HEK293 (cell line): ENCODE data around the gene PFDN5.

Experiments
- CTCF ChIA-PET: fragments of 350-600 bp; formaldehyde crosslinking; extraction: SDS; loops from one replicate; lab custom pipeline; 2021; ENCODE audit warnings: antibody characterized with exemption; lab: Yijun Ruan, JAX
- POLR2A ChIA-PET: fragments of 300-600 bp; formaldehyde crosslinking; extraction: SDS; loops from one replicate; lab custom pipeline; 2020; ENCODE audit warnings: antibody characterized with exemption, inconsistent platforms; lab: Yijun Ruan, JAX
- H3K27ac ChIP-seq: fragments of 200-500 bp; sonication (Bioruptor generic); 2 replicates; pipeline ENCODE4 v1.5.1; 2014; ENCODE audit warnings: low read depth, low read length, control low read depth, inconsistent platforms; ENCODE audit errors: extremely low read depth
- H3K36me3 ChIP-seq, 2 experiments: fragments of 200-500 bp in 1 of 2; sonication (Bioruptor generic) in 1 of 2; 1 replicate in 1 of 2; 2 replicates in 1 of 2; pipeline ENCODE4 v1.5.1; 2014 to 2017; ENCODE audit warnings: inconsistent platforms in 2 of 2, low read length in 2 of 2; ENCODE audit not compliant: control insufficient read depth in 2 of 2, insufficient read depth in 1 of 2
- H3K4me1 ChIP-seq: fragments of 200-500 bp; sonication (Bioruptor generic); 2 replicates; pipeline ENCODE4 v1.5.1; 2014; ENCODE audit warnings: mild to moderate bottlenecking, low read length, inconsistent platforms; ENCODE audit not compliant: control insufficient read depth, insufficient read depth
- H3K4me3 ChIP-seq: 2 replicates; pipeline ENCODE4 v1.5.1; 2011; ENCODE audit warnings: low read depth, mild to moderate bottlenecking, control low read depth, low read length, moderate library complexity
- H3K9me3 ChIP-seq: fragments of 200-500 bp; sonication (Bioruptor generic); 2 replicates; pipeline ENCODE4 v1.5.1; 2014; ENCODE audit warnings: low read depth, low read length, inconsistent platforms; ENCODE audit not compliant: control insufficient read depth, insufficient read depth
- ATF2 ChIP-seq: fragments of 450-650 bp; formaldehyde crosslinking; IDR thresholded peaks from 2 replicates; pipeline ENCODE4 v1.5.1; 2016; ENCODE audit warnings: missing biosample characterization, missing genetic modification characterization, low read depth
- BCL11A ChIP-seq: fragments of 450-650 bp; formaldehyde crosslinking; IDR thresholded peaks from 2 replicates; pipeline ENCODE4 v1.5.1; 2016; ENCODE audit warnings: low read depth, missing biosample characterization, missing genetic modification characterization
- EGR2 ChIP-seq: fragments of 450-650 bp; formaldehyde crosslinking; IDR thresholded peaks from 2 replicates; pipeline ENCODE4 v1.5.1; 2016; ENCODE audit warnings: low read depth, missing biosample characterization, missing genetic modification characterization
- HOXA7 ChIP-seq: sonication (generic); formaldehyde crosslinking; IDR thresholded peaks from 2 replicates; pipeline ENCODE4 v1.8.1; 2022; ENCODE audit warnings: missing genetic modification reagents, borderline replicate concordance
- IKZF3 ChIP-seq: fragments of 450-650 bp; IDR thresholded peaks from 2 replicates; pipeline ENCODE4 v1.5.0; 2018; ENCODE audit warnings: missing biosample characterization, mild to moderate bottlenecking, missing genetic modification characterization, moderate library complexity
- PRDM4 ChIP-seq: fragments of 450-650 bp; formaldehyde crosslinking; IDR thresholded peaks from 2 replicates; pipeline ENCODE4 v1.5.1; 2017; ENCODE audit warnings: missing biosample characterization, missing genetic modification characterization
- YY1 ChIP-seq: fragments of 450-650 bp; formaldehyde crosslinking; IDR thresholded peaks from 2 replicates; pipeline ENCODE4 v1.5.1; 2018; ENCODE audit warnings: missing biosample characterization, missing genetic modification characterization
- ZBTB7A ChIP-seq: fragments of 450-650 bp; formaldehyde crosslinking; IDR thresholded peaks from 2 replicates; pipeline ENCODE4 v1.5.1; 2016; ENCODE audit warnings: low read depth, missing biosample characterization, missing genetic modification characterization
- ZBTB8A ChIP-seq: fragments of 450-650 bp; formaldehyde crosslinking; IDR thresholded peaks from 2 replicates; pipeline ENCODE4 v1.5.1; 2016; ENCODE audit warnings: missing biosample characterization, missing genetic modification characterization
- ZNF184 ChIP-seq: fragments of 450-650 bp; IDR thresholded peaks from 2 replicates; pipeline ENCODE4 v1.5.1; 2018; ENCODE audit warnings: missing biosample characterization, mild to moderate bottlenecking, missing genetic modification characterization
- ZNF223 ChIP-seq: fragments of 450-650 bp; formaldehyde crosslinking; IDR thresholded peaks from 2 replicates; pipeline ENCODE4 v1.5.1; 2016; ENCODE audit warnings: missing biosample characterization, missing genetic modification characterization
- ZNF341 ChIP-seq: fragments of 450-650 bp; formaldehyde crosslinking; IDR thresholded peaks from 2 replicates; pipeline ENCODE4; 2016; ENCODE audit warnings: low read depth, missing biosample characterization, missing genetic modification characterization
- ZNF501 ChIP-seq: fragments of 450-650 bp; formaldehyde crosslinking; IDR thresholded peaks from 2 replicates; pipeline ENCODE4 v1.5.1; 2016; ENCODE audit warnings: missing biosample characterization, missing genetic modification characterization
- ZNF518A ChIP-seq: fragments of 450-650 bp; formaldehyde crosslinking; conservative IDR thresholded peaks from 2 replicates; pipeline ENCODE4 v1.5.1; 2016; ENCODE audit warnings: low read depth, missing biosample characterization, missing genetic modification characterization
- ZNF548 ChIP-seq: fragments of 450-650 bp; formaldehyde crosslinking; IDR thresholded peaks from 2 replicates; pipeline ENCODE4 v1.5.1; 2016; ENCODE audit warnings: missing biosample characterization, missing genetic modification characterization
- ZNF585B ChIP-seq: fragments of 450-650 bp; formaldehyde crosslinking; IDR thresholded peaks from 2 replicates; pipeline ENCODE4 v1.5.1; 2016; ENCODE audit warnings: missing biosample characterization, missing genetic modification characterization
- ZNF610 ChIP-seq: fragments of 450-650 bp; formaldehyde crosslinking; IDR thresholded peaks from 2 replicates; pipeline ENCODE4 v1.5.1; 2016; ENCODE audit warnings: missing biosample characterization, missing genetic modification characterization, borderline replicate concordance
- ZNF692 ChIP-seq: fragments of 450-650 bp; formaldehyde crosslinking; IDR thresholded peaks from 2 replicates; pipeline ENCODE4 v1.5.1; 2016; ENCODE audit warnings: missing biosample characterization, missing genetic modification characterization
- ZNF776 ChIP-seq: fragments of 450-650 bp; formaldehyde crosslinking; IDR thresholded peaks from 2 replicates; pipeline ENCODE4 v1.5.0; 2017; ENCODE audit warnings: missing biosample characterization, missing genetic modification characterization, borderline replicate concordance
- TF ChIP-seq, protein P1 (sequence below): fragments of 450-650 bp; formaldehyde crosslinking; IDR thresholded peaks from 2 replicates; pipeline ENCODE4 v1.5.1; 2016; ENCODE audit warnings: missing biosample characterization, missing genetic modification characterization

The PFDN5 gene

GRCh38 chr12:53324113-53324778 is 28.9 kb downstream of the PFDN5 start (continued):
- TF ChIP-seq ZNF518A, result 0 out of 2 replicates have a peak, but pooled peaks have one; percentile 10
- no peak for TF ChIP-seq ZNF585B (tag by site-specific recombination)
- no peak for TF ChIP-seq HOXA7
- TF ChIP-seq ZBTB7A (tag by site-specific recombination), result no peak
- TF ChIP-seq ZNF776 (tag by site-specific recombination), result no peak
- TF ChIP-seq IKZF3 (tag by site-specific recombination), result no peak
- 0 out of 2 replicates have a peak, but pooled peaks have one; percentile 8 for TF ChIP-seq EGR2 (tag by site-specific recombination)
- no peak for TF ChIP-seq ZNF223
- TF ChIP-seq ZNF341 (tag by site-specific recombination), result peak; percentile 79
- no peak for TF ChIP-seq YY1
- TF ChIP-seq ZNF548 (tag by site-specific recombination), result peak; percentile 8; the same call in 1 of the 2 replicates

DNA sequence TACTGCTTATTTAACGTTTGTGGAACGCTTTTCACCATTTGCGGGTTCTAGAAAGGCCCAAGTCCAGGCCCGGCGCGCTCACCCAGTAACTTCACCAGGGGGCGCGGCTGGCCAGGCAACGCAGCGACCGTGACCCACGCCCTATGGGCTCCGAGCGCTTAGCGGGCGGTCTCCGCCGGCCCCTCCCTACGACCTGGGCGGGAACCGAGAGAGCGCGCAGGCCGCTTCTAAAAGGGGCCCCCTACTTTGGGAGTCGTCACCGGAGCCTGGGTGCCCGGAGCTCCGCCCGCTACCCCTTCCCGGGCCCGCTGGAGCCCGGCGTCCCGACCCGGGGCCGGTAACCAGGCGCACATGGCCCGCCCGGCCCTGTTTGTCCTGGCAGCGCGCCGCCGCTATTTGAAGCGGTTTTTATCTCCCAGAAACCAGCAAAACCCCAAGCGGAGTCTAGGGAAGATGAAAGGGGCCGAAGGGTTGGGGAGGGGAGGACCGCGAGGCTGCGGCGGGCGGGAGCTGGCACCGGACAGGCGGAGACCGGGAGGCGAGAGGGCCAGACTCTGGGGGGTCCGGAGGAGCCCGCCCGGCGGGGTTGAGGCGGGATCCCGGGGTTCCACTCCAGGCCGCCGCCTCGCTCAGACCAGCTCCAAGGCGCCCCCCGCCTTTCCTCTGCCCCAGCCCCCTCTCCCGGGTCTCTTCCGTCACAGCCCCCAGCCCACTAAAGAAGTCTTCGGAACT is 29.6 kb downstream of the PFDN5 start:
- no peaks in the 10 kb centered on the region for H3K4me1 ChIP-seq
- H3K27ac ChIP-seq, result peak overlapping the region; percentile 86
- H3K36me3 ChIP-seq, result peaks cover 0 to 4% of the 10 kb centered on the region in 2 experiments; a peak in 1 of 3 replicates
- H3K9me3 ChIP-seq, result no peaks in the 10 kb centered on the region
- peak overlapping the region; percentile 54 for H3K4me3 ChIP-seq
- ChIA-PET POLR2A (interaction anchor here (1.0 to 3.0 kb wide), 12 partner anchors 10 to 246 kb away, joined by 3 to 16 read pairs (median 5); partner anchors contain the start of genes MAP3K12, PFDN5, SPRYD3 and TARBP2), CTCF (interaction anchor here (0.6 to 12.7 kb wide), 15 partner anchors 18 to 184 kb away, joined by 3 to 156 read pairs (median 5); partner anchors contain the start of genes NPFF and TARBP2)
- TF ChIP-seq BCL11A (tag by site-specific recombination) (peak; percentile 81; the same call in 1 of the 2 replicates), ZNF692 (tag by site-specific recombination) (peak; percentile 94), ZNF184 (tag by site-specific recombination) (peak; percentile 72; the same call in 1 of the 2 replicates), ZBTB8A (peak; percentile 98), ATF2 (tag by site-specific recombination) (0 out of 2 replicates have a peak, but pooled peaks have one; percentile 28), ZNF610 (tag by site-specific recombination) (peak; percentile 60; the same call in 1 of the 2 replicates), PRDM4 (tag by site-specific recombination) (peak; percentile 91), ZNF501 (peak; percentile 91)
- TF ChIP-seq, protein P1, sequence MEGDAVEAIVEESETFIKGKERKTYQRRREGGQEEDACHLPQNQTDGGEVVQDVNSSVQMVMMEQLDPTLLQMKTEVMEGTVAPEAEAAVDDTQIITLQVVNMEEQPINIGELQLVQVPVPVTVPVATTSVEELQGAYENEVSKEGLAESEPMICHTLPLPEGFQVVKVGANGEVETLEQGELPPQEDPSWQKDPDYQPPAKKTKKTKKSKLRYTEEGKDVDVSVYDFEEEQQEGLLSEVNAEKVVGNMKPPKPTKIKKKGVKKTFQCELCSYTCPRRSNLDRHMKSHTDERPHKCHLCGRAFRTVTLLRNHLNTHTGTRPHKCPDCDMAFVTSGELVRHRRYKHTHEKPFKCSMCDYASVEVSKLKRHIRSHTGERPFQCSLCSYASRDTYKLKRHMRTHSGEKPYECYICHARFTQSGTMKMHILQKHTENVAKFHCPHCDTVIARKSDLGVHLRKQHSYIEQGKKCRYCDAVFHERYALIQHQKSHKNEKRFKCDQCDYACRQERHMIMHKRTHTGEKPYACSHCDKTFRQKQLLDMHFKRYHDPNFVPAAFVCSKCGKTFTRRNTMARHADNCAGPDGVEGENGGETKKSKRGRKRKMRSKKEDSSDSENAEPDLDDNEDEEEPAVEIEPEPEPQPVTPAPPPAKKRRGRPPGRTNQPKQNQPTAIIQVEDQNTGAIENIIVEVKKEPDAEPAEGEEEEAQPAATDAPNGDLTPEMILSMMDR, result peak; percentile 95
